Measurements from ENCODE around the gene RAB43.

DNA sequence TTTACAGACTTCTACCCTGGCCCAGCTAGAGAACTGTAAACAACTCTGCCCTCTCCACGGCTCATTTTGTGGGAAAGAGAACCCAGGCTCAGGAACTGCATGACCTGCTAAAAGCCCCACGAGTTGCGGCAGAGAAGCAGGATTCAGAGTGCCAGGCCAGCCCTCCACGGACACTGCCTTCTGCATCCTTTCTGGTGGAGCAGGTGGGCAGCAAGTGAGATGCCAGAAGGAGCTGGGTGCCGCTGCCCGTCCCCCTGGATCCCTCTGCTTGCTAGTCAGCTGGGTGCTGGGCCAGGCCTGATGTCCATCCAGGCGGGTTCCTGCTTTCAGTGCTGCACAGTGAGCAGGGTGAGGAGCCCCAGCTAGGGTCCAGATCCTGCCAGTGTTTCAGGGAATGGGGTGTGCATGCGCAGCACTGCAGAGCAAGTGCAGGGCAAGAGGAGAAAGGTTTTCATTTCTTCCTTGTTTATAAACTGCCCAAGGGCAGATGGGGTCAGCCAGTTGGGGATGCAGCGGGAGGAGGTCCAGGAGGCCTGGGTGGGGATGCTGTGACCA is 5.2 kb upstream of the RAB43 start:
- TF ChIP-seq POLR2A (IDR thresholded peaks at IDR 0.05): no peak
- TF ChIP-seq, protein P1, sequence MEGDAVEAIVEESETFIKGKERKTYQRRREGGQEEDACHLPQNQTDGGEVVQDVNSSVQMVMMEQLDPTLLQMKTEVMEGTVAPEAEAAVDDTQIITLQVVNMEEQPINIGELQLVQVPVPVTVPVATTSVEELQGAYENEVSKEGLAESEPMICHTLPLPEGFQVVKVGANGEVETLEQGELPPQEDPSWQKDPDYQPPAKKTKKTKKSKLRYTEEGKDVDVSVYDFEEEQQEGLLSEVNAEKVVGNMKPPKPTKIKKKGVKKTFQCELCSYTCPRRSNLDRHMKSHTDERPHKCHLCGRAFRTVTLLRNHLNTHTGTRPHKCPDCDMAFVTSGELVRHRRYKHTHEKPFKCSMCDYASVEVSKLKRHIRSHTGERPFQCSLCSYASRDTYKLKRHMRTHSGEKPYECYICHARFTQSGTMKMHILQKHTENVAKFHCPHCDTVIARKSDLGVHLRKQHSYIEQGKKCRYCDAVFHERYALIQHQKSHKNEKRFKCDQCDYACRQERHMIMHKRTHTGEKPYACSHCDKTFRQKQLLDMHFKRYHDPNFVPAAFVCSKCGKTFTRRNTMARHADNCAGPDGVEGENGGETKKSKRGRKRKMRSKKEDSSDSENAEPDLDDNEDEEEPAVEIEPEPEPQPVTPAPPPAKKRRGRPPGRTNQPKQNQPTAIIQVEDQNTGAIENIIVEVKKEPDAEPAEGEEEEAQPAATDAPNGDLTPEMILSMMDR (IDR thresholded peaks at IDR 0.05): no peak

All from testis (tissue), 2 donors.